Mesenteric fat pad (tissue), 1 donor: ENCODE measurements around the gene TTYH2. TPM values are rescaled to one million over a fixed set of nuclear protein-coding genes. Genes with fewer than 3 reads are reported as not detected.

ENCODE experiments used
- DNase-seq: peaks from one replicate; pipeline ENCODE4 v3.0.0-alpha.2; 2020; ENCODE audit warnings: low spot score
- total RNA-seq: library from RNA; stranded (reverse); fragmentation: NEBNext Ultra II Directional; extraction: Animal tissue kit (Norgen Biotek cat#: 25700); gene quantifications from one replicate; pipeline ENCODE4 v1.2.1, GENCODE V29; 2021
- donor health status: DM: yes; HTN: yes; CAD: no.

TTYH2 gene
- total RNA-seq, 1 donor from 2014 or later, result 5.6 TPM

DNA sequence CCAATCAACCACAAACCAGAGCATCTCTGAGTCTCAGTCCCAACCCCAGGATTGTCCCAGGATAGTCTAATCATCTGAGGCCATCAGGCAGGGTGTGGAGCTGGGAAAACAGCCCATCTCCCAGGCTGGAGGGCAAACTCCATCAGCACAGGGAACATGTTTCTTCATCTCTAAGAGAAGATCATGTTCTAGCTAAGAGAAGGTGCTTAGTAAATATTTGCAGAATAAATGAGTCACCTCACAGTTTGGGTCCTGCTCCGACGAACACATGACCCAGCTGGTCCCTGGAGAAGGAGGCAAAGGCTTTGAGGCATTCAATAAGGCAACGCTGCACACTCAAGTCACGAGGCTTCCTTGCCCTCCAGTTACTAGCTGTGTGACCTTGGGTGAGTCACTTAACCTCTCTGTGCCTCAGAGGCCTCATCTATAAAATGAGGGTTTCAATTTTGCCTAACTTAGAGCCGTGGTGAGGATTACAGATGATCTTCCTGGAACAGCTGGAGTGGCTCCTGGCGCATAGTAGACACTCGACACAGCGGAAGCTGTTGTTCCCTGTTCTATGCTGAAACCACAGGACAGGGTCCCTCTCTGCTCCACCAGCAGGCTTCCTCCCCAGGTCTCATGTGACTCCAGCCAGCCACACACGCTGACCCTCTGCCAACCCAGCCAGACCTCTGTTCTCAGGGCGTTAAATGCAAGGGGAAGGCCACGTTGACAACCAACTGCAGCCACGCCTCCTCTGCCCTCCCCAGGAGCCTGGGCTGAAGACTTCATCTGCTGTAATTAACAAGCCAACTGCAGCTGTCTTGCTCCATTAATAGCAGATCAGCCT is 20.2 kb upstream of the TTYH2 start:
- no peak for DNase-seq

DNA sequence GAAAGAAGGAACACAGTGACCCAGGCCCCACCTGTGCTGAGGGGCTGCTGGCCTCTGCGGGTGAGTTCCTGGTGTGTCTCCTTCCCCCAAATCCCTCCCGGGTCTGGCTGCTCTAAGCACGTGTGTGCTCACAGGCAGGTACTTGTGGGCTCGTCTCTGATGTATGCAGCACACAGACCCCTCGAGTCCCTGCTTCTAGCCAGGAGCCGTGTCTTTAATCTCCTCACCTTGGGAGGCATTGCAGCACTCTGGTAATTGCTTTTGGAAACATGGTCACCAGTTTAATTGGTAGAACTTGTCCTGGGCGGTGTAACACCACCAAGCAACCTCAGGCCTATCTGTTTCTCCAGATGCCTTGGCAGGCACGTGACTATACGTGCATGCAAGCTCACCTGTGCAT is 18.7 kb upstream of the TTYH2 start:
- DNase-seq, result no peak

DNA sequence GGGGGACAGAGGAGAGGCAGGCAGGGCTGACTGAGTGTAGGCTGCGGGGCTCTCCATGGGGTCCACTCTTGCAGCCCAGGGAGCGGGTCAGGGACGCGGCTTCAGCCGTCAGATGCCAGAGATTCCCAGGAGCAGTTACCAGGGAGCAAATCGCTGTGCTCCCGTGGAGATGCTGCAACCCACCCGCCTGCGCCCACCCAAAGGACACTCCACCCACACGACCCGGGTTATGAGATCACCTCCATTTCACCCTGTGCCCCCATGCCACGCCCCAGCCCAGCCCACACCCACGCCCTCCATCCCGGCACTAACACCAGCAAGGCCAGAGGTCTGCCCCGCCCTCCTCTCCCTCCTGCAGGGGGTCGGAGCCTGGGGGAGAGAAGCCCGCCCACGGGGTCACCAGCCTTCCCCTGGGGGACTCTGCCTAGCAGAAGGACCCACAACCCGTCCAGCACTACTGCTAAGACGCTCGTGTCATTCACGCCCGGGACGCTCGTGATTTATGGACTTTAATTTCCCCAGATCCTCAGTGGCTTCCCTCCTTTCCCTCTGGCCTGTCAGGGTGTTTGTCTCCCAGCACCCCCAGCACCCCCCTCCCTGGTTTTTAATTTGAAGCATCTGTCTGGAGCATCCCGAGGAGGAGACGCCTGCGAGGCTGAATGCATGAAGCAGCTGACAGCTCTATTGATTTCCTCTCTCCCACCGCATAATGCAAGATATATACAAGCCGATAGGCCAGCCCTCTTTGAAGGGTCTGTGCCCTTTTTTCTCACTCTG is 16.6 kb upstream of the TTYH2 start:
- DNase-seq, result no peak

DNA sequence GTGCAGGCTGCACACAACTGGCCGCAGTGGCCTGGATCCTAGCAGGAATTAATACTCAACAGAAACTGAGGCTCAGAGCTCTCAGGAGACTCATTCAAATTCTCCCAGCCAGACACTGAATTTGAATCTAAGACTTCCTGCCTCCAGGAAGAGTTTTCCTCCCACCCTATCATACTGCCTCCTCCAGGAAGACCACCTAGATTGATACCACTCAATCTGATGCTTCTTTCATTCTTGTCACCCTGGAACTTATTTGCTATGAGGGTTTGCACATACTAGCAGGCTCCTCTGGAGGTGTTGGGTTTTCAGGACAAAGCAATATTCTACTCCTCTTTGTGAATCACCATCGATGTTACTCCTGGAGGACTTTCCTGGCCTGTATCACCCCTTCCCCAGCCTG is 15.6 kb upstream of the TTYH2 start:
- DNase-seq, result no peak

DNA sequence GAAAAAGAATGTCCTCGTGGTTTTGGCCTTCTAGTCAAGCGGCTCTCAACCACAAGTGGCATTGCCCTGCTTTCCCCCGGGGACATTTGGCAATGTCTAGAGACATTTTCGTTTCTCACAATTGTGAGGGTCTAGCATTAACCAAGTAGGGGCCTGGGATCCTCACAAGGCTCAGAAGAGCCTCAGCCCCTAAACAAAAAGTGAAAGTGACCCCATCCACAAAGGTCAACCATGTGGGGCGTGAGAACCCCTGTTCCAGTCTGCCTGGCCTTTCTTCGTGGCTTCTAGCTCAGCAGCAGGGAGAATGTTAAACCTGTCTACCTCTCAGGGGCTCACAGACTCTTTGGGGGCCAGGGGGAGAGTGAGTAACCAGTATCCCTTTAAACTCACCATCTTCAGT is 14.7 kb upstream of the TTYH2 start:
- DNase-seq, result no peak

DNA sequence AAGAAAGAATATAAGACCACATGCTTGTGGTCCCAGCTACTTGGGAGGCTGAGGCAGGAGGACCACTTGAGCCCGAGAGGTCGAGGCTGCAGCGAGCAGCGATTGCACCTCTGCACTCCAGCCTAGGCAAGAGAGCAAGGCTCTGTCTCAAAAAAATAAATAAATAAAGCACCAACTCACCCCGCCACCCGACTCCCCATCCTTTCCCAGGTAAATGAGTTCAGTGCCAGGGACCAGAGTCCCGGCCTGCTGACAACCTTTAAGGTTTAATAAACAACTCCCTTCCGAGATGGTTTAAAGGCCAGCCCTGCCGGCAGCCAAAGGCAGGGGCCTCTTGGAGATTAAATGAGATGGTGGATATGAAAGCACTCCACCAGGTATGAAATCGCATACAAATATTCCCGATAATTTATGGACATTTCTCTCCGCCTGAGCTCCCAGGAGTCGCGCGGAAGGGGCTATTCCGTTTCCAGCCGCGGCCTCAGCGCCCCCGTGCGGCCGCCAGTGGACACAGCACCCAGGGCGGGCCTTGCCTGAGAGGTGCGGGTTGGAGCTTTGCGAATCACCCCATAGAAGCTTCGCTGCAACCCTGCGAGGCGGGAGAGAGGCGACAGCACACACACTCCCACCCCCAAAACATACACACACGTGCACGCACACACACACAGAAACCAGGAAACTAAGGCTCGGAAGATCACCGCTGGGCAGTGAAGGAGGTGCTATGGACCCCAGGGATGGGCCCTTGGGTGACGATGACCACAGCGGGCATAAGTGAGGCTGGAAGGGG is 13.9 kb upstream of the TTYH2 start:
- peak; percentile 93 for DNase-seq

DNA sequence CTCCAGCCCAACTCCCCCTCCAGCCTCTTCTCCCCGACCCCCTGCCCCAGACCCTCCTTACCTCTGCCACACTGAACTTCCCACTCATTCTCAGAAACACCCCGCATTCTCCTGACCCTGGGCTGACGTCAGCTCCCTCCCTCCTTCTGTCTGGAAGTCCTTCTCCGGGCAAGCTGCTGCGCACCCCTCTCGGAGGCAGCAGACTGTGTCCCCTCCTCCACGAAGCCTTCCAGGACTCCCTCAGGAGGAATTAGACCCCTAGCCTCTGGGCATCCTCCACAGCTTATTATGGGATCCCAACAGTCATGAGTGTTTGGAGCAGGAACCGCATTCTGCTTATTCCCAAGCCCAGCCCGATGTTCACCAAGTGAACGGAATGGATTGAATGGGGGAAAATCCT is 13.3 kb upstream of the TTYH2 start:
- no peak for DNase-seq

DNA sequence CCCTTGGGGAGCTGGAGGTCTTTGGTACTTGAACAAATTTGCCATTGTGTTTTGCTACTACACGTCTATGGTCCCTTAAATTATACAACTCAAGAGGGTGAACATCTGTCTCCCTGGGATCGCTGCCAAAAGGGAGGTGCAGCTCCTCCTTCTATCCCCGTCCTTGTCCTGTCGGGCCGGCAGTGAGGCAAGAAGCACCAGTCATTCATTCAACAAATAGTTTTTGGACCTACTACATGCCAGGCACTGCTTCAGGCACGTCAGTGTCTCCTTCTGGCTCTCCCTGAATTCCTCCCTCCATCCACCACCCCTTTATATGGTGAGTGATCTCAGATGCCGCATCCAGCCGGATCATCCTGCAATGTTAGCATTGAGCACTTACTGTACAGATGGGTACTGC is 12.1 kb upstream of the TTYH2 start:
- DNase-seq, result no peak

DNA sequence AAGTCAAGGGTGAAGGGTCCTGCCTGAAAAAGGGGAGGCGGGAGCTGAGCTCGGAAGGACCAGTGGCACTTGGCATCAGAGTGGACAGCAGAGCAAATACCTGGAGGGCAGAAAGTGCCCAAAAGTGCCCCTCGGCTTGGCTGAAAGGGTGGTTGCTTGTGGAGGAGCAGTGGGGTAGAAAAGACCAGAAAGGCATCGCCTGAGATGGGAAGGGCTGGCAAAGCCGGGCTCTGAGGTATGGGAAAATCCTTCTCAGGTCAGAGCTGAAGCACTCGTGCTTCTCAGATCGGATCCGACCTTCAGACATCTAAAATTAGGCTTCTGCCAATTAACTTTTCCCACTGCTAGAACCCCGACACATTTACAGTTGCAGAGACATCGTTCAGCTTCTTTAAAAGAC is 11.4 kb upstream of the TTYH2 start:
- DNase-seq, result no peak

DNA sequence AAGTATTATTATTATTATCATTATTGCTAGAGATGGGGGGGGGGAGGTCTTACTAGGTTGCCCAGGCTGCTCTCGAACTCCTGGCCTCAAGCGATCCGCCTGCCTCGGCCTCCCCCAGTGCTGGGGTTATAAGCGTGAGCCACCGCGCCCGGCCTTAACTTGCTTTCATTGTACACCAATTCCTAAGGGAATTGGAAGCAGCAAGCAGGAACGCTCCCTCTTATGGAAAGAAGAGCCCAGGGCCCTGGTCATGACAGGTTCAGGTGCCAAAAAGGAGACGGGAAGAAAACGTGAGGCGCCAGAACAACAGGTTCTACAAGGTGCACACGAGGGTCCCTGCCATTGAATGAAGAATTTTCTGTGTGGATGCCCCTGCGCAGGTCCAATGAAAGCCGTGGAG is 10.4 kb upstream of the TTYH2 start:
- DNase-seq, result no peak

DNA sequence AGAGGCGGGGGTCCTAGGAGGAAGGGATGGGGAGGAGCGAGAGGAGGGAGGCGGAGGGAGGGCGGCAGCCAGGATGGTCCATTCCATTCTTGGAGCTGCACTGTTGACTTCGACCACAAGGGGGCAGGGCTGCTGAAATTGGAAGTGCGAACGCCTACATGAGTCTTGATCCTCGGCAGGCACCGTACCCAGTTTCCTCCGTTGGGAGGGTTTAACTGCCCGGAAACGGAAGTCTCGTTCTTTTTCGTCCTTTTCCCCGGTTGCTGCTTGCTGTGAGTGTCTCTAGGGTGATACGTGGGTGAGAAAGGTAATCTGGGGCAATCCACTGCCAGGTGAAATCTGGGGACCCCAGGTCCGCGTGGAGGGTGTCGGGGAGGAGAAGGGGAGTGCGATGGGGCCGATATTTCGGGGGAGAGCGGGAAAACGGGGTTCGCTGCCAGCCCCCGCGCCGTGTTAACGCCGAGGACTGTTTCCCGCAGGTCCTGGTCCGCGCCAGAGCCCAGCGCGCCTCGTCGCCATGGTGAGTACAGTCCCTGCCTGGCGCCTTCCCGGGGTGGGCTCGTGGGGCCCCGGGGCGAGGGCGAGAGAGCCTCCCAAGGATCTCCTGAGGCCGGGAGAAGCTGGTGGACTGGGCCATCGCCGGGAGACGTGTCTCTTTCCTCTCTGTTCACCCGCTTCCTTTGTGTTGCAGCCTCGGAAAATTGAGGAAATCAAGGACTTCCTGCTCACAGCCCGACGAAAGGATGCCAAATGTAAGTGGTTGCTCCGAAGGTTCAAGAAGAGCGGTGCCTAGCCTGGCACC is 9.7 kb upstream of the TTYH2 start, which contains the start of gene RPL38:
Gene RPL38, plus strand, starts transcription at position 240 of the 802 bp plus-strand sequence. Its CDS starts 278 bp downstream, at position 518.
- peak; percentile 96 for DNase-seq

DNA sequence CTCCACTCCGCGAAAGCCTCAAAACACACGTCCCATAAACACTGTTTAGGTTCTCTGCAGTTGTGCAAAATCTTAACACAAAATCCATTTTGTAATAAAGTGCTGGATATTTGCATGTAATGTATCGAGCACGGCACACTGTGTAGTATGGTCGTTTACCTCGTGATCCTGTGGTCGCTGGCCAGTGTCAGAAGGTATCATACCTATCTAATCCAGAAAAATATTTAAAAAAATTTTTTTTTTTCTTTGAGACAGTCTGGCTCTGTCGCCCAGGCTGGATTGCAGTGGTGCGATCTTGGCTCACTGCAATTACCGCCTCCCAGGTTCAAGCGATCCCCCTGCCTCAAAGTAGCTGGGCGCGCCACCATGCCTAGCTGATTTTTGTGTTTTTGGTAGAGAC is 8.9 kb upstream of the TTYH2 start:
- DNase-seq, result no peak

DNA sequence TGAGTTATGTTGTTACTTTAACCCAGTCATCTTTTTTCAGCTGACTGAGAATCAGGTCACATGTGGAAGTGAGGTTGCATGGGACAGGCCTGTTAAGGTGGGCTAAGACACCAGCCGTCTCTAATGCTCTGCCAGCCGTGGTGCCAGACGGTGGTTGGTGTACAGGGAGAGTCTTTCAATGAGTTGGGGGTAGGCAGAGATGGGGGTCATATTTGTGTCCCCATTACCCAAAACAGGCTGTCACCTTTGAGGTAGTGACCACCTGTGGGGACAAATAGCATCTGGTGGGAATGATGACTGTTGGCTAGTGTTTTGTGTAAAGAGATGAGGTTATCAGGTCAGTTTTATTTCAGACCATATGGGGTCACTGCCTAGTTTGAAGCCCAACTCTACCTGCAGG is 8.1 kb upstream of the TTYH2 start:
- no peak for DNase-seq

DNA sequence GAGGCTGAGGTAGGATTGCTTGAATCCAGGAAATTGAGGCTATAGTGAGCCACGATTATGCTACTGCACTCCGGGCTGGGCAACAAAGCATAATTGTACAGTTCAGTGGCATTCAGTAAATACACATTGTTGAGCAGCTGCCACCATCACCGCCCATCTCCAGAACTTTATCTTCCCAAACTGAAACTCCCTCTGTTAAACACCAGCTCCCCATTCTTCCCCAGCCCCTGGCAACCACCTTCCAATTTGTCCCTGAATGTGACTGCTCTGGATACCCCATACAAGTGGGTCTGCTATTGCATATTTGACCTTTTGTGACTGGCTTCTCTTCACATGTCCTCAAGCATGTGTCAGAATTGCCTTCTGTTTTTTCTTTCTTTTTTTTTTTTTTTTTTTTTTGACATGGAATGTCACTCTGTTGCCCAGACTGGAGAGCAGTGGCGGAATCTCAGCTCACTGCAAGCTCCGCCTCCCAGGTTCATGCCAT is 7.0 kb upstream of the TTYH2 start:
- no peak for DNase-seq

DNA sequence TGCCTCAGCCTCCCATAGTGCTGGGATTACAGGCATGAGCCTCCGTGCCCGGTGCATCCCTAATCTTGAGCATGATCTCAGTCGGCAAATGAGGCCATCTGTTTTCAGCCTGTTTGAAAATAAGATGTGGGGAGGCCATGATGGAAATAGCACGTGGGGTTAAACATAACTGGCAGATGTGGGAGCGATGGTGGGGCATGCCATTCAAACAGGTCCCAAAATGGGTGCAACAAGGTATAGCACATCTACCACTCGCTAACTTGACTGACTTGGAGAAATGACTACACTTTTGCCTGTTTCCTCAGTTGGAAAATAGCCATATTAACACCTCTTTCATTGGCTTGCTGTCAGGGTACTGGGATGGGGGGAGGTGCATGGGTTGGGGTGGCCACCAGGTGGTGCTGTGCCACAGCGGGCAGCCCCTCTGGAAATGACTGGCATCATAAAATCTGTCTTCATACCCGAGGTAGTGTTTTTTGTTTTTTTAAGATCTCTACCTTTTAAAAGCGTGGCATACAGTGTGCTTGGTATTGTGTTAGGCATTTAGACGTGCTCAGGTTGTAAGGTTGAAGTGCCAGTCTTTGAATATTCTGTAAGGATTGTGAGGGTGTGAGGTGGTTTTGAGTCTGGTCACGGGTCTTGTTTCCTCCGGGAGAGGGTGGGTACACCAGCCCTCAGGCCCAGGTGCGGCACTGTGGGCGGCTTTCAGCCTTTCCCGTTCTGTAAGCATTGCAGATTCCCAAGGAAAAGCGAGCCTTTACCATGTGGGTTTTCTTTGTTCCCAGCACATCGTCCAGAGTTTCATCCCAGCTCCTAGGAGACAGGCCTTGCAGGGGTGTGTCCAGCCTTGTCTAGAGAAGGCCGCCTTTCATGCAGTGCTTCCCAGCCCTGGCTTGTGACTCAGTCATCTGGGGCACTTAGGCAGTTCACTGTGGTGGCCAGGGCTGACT is 2.9 kb upstream of the TTYH2 start:
- DNase-seq, result no peak

DNA sequence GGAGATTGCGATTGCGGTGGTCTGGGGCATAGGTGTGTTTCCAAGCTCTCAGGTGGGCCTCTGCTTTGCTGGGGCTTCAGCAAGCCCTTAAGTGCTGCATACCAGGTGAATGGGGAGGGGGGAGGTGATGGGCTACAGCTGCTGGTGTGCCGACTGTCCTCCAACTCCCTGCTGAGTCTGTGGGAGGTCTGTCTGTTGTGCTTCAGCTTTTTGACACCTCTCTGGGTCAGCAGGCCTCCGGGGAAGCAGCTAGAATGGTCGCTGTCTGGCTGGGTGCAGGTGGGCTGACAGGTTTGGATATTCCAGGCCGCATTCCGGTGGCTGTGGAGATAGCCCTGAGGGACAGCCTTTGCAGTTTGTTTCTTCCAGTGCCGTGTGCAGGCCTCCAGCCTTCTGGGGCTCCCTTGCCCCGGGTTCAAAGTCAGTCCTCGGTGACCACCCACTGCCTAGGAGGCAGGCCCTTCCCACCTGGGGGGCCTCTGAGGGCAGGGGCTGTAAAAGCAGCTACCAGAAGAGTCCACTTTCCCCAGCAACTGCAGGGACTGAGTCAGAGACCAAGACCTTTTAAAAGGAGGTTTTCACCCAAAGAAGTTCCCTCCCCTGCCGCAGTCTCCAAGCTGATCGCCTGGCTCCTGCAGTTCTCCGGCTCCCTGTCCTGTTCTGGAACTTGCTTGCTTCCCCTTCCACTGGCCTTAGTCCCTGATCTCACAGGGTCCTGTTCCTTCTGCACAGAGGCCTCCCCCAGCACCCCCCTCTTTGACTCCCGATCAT is 2.0 kb upstream of the TTYH2 start:
- no peak for DNase-seq

DNA sequence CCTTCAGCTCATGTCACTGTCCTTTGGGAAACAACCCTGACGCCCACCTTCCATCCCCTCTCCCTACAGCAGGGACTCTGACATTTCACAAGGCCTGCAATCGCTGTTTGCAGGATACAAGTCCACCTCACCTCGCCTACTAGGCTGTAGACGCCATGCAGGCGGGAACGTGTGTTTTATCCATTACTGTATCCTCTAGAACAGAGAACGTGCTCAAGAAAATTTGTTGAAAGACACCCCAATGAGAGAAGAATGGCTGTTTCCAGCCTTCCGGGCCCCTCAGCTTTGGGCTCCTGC is 1.5 kb upstream of the TTYH2 start:
- DNase-seq, result no peak

DNA sequence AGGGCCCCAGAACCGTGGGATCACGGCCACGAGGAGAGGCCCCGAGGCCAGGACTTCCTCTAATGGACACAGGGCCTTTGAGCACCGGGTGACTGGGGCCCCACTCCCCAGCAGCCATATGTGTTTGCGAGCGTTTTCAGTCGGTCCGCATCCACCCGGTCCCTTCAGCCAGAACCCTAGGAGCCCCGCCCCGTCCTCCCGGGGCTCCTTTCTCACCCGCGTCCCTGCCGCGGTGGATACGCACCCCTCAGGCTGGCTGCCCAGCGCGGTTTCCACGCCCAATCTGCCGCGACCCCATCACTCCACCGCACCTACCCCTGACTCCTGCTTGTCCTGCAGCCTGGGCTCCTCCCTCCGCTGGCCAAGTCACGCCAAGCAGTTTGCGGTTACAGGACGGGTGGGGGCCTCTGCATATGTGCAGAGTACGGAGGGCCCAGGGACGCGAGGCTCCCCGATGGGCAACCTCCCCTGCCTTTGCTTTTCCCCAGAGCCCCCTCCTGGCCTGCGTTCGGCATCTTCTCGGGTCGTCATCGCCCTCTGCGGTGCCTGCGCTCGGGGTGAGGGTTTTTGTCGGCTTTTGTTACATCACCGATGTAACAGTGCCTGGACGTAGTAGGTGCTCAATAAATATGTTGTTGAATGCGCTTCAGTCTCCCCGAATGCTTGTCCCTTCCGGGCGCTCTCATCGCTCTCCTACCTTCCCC is 1.0 kb upstream of the TTYH2 start:
- no peak for DNase-seq
